Esophagus muscularis mucosa (tissue), 3 donors: Measurements from ENCODE around the gene FHL3.

Source experiments
- EP300 ChIP-seq: sonication (generic); formaldehyde crosslinking; IDR thresholded peaks from one replicate; pipeline ENCODE4 v1.6.1; 2017; ENCODE audit warnings: antibody characterized with exemption
- TF ChIP-seq, protein P1 (sequence below), 3 experiments: fragments of 200-600 bp in 2 of 3; fragments of 450-650 bp in 1 of 3; sonication (generic) in 2 of 3; IDR thresholded peaks; one replicate each; pipeline ENCODE4 v1.5.1; 2017 to 2019; ENCODE audit warnings: antibody characterized with exemption in 3 of 3, mild to moderate bottlenecking in 2 of 3, moderate library complexity in 1 of 3

DNA sequence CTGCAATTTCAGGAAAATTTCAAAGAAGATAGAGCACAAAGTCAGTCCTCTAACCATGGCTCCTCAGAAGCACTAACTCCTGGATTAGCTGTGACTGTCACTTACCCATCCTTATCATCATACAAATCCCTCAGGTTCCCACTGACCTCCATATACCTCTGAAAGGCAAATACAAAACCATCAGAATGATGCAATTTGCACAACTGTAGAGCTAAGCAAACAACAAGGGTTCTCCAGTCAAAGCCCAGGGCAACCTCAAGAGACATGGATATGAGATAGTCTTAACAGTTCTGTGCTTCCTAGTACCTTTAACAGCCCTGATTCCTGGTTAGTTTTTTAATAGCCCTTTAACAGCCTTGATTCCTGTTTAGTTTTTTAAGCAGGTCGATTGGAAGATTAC, 17.6 kb downstream of the FHL3 start:
- TF ChIP-seq, protein P1, sequence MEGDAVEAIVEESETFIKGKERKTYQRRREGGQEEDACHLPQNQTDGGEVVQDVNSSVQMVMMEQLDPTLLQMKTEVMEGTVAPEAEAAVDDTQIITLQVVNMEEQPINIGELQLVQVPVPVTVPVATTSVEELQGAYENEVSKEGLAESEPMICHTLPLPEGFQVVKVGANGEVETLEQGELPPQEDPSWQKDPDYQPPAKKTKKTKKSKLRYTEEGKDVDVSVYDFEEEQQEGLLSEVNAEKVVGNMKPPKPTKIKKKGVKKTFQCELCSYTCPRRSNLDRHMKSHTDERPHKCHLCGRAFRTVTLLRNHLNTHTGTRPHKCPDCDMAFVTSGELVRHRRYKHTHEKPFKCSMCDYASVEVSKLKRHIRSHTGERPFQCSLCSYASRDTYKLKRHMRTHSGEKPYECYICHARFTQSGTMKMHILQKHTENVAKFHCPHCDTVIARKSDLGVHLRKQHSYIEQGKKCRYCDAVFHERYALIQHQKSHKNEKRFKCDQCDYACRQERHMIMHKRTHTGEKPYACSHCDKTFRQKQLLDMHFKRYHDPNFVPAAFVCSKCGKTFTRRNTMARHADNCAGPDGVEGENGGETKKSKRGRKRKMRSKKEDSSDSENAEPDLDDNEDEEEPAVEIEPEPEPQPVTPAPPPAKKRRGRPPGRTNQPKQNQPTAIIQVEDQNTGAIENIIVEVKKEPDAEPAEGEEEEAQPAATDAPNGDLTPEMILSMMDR (IDR thresholded peaks at IDR 0.05), result no peak
- TF ChIP-seq EP300, result no peak
